ENCODE measurements around the gene PPA2.

The PPA2 gene

GRCh38 chr4:105348719-105349118 is 125.1 kb downstream of the PPA2 start:
- TF ChIP-seq CTCF (IDR thresholded peaks at IDR 0.05) = no peak
- no peak overlapping the region for H3K4me3 ChIP-seq
- H3K27ac ChIP-seq = no peak overlapping the region
- DNase-seq (ENCODE audit: low spot score) = no peak

GRCh38 chr4:105346869-105347268 is 127.0 kb downstream of the PPA2 start:
- TF ChIP-seq CTCF (IDR thresholded peaks at IDR 0.05) = no peak
- DNase-seq (ENCODE audit: low spot score) = no peak
- H3K4me3 ChIP-seq = no peak overlapping the region
- H3K27ac ChIP-seq = no peak overlapping the region

GRCh38 chr4:105345838-105346237 is 128.0 kb downstream of the PPA2 start:
- TF ChIP-seq CTCF (IDR thresholded peaks at IDR 0.05) = no peak
- no peak for DNase-seq (ENCODE audit: low spot score)
- no peak overlapping the region for H3K27ac ChIP-seq
- H3K4me3 ChIP-seq = no peak overlapping the region

- no peak for DNase-seq (ENCODE audit: low spot score)
- no peak overlapping the region for H3K4me3 ChIP-seq
- no peak for TF ChIP-seq CTCF (IDR thresholded peaks at IDR 0.05)
- no peak overlapping the region for H3K27ac ChIP-seq
Observed at GRCh38 chr4:105345358-105345757, 128.5 kb downstream of the PPA2 start.

- no peak for TF ChIP-seq CTCF (IDR thresholded peaks at IDR 0.05)
- Histone ChIP-seq H3K27ac (no peak overlapping the region), H3K4me3 (no peak overlapping the region)
- no peak for DNase-seq (ENCODE audit: low spot score)
Observed at GRCh38 chr4:105344141-105344540, 129.7 kb downstream of the PPA2 start.

GRCh38 chr4:105343146-105343931 is 130.5 kb downstream of the PPA2 start:
- no peak overlapping the region for H3K4me3 ChIP-seq
- DNase-seq (ENCODE audit: low spot score) = no peak

More at GRCh38 chr4:105343146-105343931, 130.5 kb downstream of the PPA2 start:
- no peak for TF ChIP-seq CTCF (IDR thresholded peaks at IDR 0.05)
- H3K27ac ChIP-seq = no peak overlapping the region
